ENCODE data around the gene FHIT.

GRCh38 chr3:61090389-61091169 lies 160.7 kb downstream of the FHIT start:
- TF ChIP-seq USF2 (IDR thresholded peaks at IDR 0.05; ENCODE audit: low read depth, low read length): no peak
- TF ChIP-seq POLR2A (IDR thresholded peaks at IDR 0.05; ENCODE audit: low read depth, low read length): no peak
- no peak for TF ChIP-seq SMC3 (IDR thresholded peaks at IDR 0.05; ENCODE audit: low read depth, low read length)
- no peak for TF ChIP-seq CTCF (conservative IDR thresholded peaks at IDR 0.05; ENCODE audit: low read depth, low read length)
- no peak for TF ChIP-seq CEBPB (IDR thresholded peaks at IDR 0.05; ENCODE audit: low read depth, low read length)
- TF ChIP-seq RCOR1 (IDR thresholded peaks at IDR 0.05; ENCODE audit: insufficient replicate concordance, low read length): no peak
- no peak for TF ChIP-seq MAZ (IDR thresholded peaks at IDR 0.05; ENCODE audit: borderline replicate concordance, low read depth, low read length)
- no peak for TF ChIP-seq RFX5 (IDR thresholded peaks at IDR 0.05; ENCODE audit: low read depth, low read length)
- no peak for TF ChIP-seq MXI1 (IDR thresholded peaks at IDR 0.05; ENCODE audit: borderline replicate concordance, low read depth, low read length)
- no peak for TF ChIP-seq ELK1 (IDR thresholded peaks at IDR 0.05; ENCODE audit: borderline replicate concordance, low read depth, low read length)
- TF ChIP-seq RAD21 (IDR thresholded peaks at IDR 0.05; ENCODE audit: low read length): no peak
